ENCODE data around the gene ST8SIA1.

DNA sequence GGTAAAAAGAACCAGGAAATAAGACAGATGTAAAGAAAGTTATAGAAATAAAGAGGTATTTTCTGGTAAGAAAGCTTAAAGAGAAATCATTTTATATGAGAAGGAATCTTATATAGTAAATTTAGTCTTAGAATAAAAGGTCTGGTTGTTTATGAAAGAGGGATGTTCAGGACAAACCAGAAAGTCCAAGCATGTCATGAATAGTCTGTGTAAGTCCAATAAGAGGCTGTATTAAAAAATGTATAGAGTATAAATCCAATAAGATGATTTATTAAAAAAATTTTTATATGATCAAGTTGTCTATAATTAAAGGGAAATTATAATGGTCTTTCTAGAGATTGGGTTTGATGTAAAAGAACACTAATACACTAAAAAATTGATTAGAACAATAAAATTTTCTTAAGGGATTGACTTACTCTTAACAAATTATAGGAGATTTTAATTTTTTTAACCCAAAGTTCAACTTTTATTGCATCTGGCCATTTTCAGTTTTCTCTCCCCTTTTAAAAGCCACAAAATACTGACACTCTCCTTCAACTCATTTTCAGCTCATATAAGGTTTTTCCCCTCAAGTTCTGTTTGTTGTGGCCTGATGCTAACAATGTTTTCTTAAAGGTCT lies 35.1 kb downstream of the ST8SIA1 start:
- TF ChIP-seq, protein P1, sequence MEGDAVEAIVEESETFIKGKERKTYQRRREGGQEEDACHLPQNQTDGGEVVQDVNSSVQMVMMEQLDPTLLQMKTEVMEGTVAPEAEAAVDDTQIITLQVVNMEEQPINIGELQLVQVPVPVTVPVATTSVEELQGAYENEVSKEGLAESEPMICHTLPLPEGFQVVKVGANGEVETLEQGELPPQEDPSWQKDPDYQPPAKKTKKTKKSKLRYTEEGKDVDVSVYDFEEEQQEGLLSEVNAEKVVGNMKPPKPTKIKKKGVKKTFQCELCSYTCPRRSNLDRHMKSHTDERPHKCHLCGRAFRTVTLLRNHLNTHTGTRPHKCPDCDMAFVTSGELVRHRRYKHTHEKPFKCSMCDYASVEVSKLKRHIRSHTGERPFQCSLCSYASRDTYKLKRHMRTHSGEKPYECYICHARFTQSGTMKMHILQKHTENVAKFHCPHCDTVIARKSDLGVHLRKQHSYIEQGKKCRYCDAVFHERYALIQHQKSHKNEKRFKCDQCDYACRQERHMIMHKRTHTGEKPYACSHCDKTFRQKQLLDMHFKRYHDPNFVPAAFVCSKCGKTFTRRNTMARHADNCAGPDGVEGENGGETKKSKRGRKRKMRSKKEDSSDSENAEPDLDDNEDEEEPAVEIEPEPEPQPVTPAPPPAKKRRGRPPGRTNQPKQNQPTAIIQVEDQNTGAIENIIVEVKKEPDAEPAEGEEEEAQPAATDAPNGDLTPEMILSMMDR (IDR thresholded peaks at IDR 0.05): no peak
- no peak for TF ChIP-seq POLR2A (IDR thresholded peaks at IDR 0.05)

All from body of pancreas (tissue), 4 donors.